ENCODE measurements around the gene CENPN. TPM values are rescaled to one million over a fixed set of nuclear protein-coding genes. Genes with fewer than 3 reads are reported as not detected.

The CENPN gene
- total RNA-seq, 1 experiment from 2014 or later: 56.6 TPM

- H3K27ac ChIP-seq (ENCODE audit: low read length): no peak overlapping the region
- no peaks in the 10 kb centered on the region for H3K9me3 ChIP-seq (ENCODE audit: control insufficient read depth, insufficient read depth, low read depth, low read length)
- peaks cover 8% of the 10 kb centered on the region; the same call in 1 of the 2 replicates for H3K36me3 ChIP-seq (ENCODE audit: control insufficient read depth, insufficient read depth, low read length)
- ATAC-seq (no peak), DNase-seq (ENCODE audit: low read depth, low spot score) (no peak)
- intact Hi-C loops (cut with micrococcal nuclease; ENCODE audit: unreplicated experiment) (loop anchor here (10.0 kb wide), 1 partner anchor 732 kb away; no protein-coding TSS in a partner anchor), in situ Hi-C loops (cut with HindIII; ENCODE audit: low pct_unique_long_range_greater_than_20kb, low sequenced_read_pairs) (no loop called here)
- ChIA-PET CTCF (no interaction called here), POLR2A (no interaction called here)
- no TSS peak for BruUV-seq (replicated peaks)
- no peaks in the 10 kb centered on the region for H3K27me3 ChIP-seq (ENCODE audit: control insufficient read depth, insufficient read depth, low read length)
- H3K4me1 ChIP-seq (ENCODE audit: control insufficient read depth, insufficient read depth, low read length): peaks cover 4% of the 10 kb centered on the region
- no peak for TF ChIP-seq REST (IDR thresholded peaks at IDR 0.05; ENCODE audit: insufficient read depth in 1 of 2, low read depth in 2 of 2, low read length in 1 of 2)
- no peak for TF ChIP-seq CTCF (IDR thresholded peaks at IDR 0.05)
- no peak for TF ChIP-seq POLR2AphosphoS5 (IDR thresholded peaks at IDR 0.05; ENCODE audit: low read depth, low read length)
- TF ChIP-seq TCF7L2 (IDR thresholded peaks at IDR 0.05; ENCODE audit: low read depth, low read length): no peak
- no peak for TF ChIP-seq SIN3A (IDR thresholded peaks at IDR 0.05; ENCODE audit: borderline replicate concordance, insufficient read depth, low read depth, low read length)
- no peak overlapping the region for H3K4me3 ChIP-seq (ENCODE audit: low read depth in 2 of 2, low read length in 2 of 2)
These were observed 4.0 kb upstream of the CENPN start for GRCh38 chr16:81003064-81003463.

GRCh38 chr16:81003610-81004460, 3.2 kb upstream of the CENPN start:
- BruUV-seq (replicated peaks): no TSS peak
- no peak for TF ChIP-seq POLR2AphosphoS5 (IDR thresholded peaks at IDR 0.05; ENCODE audit: low read depth, low read length)
- no peak for TF ChIP-seq REST (IDR thresholded peaks at IDR 0.05; ENCODE audit: insufficient read depth in 1 of 2, low read depth in 2 of 2, low read length in 1 of 2)
- TF ChIP-seq TCF7L2 (IDR thresholded peaks at IDR 0.05; ENCODE audit: low read depth, low read length): no peak
- TF ChIP-seq CTCF (IDR thresholded peaks at IDR 0.05): no peak
- TF ChIP-seq SIN3A (IDR thresholded peaks at IDR 0.05; ENCODE audit: borderline replicate concordance, insufficient read depth, low read depth, low read length): no peak
- Histone ChIP-seq H3K9me3 (ENCODE audit: control insufficient read depth, insufficient read depth, low read depth, low read length) (no peaks in the 10 kb centered on the region), H3K4me1 (ENCODE audit: control insufficient read depth, insufficient read depth, low read length) (peaks cover 8% of the 10 kb centered on the region), H3K27ac (ENCODE audit: low read length) (peak overlapping the region; percentile 88), H3K36me3 (ENCODE audit: control insufficient read depth, insufficient read depth, low read length) (peaks cover 8% of the 10 kb centered on the region; the same call in 1 of the 2 replicates), H3K4me3 (ENCODE audit: low read depth in 2 of 2, low read length in 2 of 2) (peak overlapping the region; percentile 84 to 88), H3K27me3 (ENCODE audit: control insufficient read depth, insufficient read depth, low read length) (no peaks in the 10 kb centered on the region)
- CTCF ChIA-PET: interaction anchor here (0.8 to 1.2 kb wide), 2 partner anchors 73 to 886 kb away, joined by 3 to 4 read pairs; partner anchors contain the start of gene C16orf46
- in situ Hi-C loops (cut with HindIII; ENCODE audit: low pct_unique_long_range_greater_than_20kb, low sequenced_read_pairs): no loop called here
- ATAC-seq (no peak), DNase-seq (ENCODE audit: low read depth, low spot score) (no peak)
- POLR2A ChIA-PET: interaction anchor here (0.6 kb wide), 1 partner anchor 14 kb away, joined by 8 read pairs; no protein-coding TSS in a partner anchor
- intact Hi-C loops (cut with micrococcal nuclease; ENCODE audit: unreplicated experiment): loop anchor here (10.0 kb wide), 1 partner anchor 731 kb away; no protein-coding TSS in a partner anchor
